ENCODE data around the gene EDC4. TPM values are rescaled to one million over a fixed set of nuclear protein-coding genes. Genes with fewer than 3 reads are reported as not detected.

The EDC4 gene
- total and polyA plus RNA-seq, 2 of the 13 experiments (the other 11 are each of a cell fraction or from before 2014, with no cell fraction given): 51.4 to 59.1 TPM

- peak; percentile 48; the same call in 1 of the 2 replicates for TF ChIP-seq ZNF687 (CRISPR knock-in tag; IDR thresholded peaks at IDR 0.05)
- 0 out of 2 replicates have a peak, but pooled peaks have one; percentile 32 for TF ChIP-seq ZBTB14 (CRISPR knock-in tag; IDR thresholded peaks at IDR 0.05)
- TF ChIP-seq TEAD3 (CRISPR knock-in tag; optimal IDR thresholded peaks at IDR 0.05; ENCODE audit: borderline replicate concordance): peak; percentile 94
- TF ChIP-seq JARID2 (CRISPR knock-in tag; IDR thresholded peaks at IDR 0.05; ENCODE audit: insufficient replicate concordance): peak; percentile 27
- no peak for TF ChIP-seq MIXL1 (CRISPR knock-in tag; IDR thresholded peaks at IDR 0.05)
- TF ChIP-seq, protein P1, sequence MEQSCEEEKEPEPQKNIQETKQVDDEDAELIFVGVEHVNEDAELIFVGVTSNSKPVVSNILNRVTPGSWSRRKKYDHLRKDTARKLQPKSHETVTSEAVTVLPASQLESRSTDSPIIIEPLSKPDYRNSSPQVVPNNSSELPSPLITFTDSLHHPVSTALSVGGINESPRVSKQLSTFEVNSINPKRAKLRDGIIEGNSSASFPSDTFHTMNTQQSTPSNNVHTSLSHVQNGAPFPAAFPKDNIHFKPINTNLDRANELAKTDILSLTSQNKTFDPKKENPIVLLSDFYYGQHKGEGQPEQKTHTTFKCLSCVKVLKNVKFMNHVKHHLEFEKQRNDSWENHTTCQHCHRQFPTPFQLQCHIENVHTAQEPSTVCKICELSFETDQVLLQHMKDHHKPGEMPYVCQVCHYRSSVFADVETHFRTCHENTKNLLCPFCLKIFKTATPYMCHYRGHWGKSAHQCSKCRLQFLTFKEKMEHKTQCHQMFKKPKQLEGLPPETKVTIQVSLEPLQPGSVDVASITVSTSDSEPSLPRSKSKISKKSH (CRISPR knock-in tag; IDR thresholded peaks at IDR 0.05; ENCODE audit: borderline replicate concordance): no peak
- 0 out of 2 replicates have a peak, but pooled peaks have one; percentile 5 for TF ChIP-seq SAP130 (CRISPR knock-in tag; IDR thresholded peaks at IDR 0.05; ENCODE audit: low read depth)
- TF ChIP-seq ZSCAN31 (CRISPR knock-in tag; IDR thresholded peaks at IDR 0.05; ENCODE audit: low read depth): no peak
- TF ChIP-seq, protein P2, sequence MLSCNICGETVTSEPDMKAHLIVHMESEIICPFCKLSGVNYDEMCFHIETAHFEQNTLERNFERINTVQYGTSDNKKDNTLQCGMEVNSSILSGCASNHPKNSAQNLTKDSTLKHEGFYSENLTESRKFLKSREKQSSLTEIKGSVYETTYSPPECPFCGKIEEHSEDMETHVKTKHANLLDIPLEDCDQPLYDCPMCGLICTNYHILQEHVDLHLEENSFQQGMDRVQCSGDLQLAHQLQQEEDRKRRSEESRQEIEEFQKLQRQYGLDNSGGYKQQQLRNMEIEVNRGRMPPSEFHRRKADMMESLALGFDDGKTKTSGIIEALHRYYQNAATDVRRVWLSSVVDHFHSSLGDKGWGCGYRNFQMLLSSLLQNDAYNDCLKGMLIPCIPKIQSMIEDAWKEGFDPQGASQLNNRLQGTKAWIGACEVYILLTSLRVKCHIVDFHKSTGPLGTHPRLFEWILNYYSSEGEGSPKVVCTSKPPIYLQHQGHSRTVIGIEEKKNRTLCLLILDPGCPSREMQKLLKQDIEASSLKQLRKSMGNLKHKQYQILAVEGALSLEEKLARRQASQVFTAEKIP (CRISPR knock-in tag; IDR thresholded peaks at IDR 0.05; ENCODE audit: borderline replicate concordance): no peak
- TF ChIP-seq, protein P3, sequence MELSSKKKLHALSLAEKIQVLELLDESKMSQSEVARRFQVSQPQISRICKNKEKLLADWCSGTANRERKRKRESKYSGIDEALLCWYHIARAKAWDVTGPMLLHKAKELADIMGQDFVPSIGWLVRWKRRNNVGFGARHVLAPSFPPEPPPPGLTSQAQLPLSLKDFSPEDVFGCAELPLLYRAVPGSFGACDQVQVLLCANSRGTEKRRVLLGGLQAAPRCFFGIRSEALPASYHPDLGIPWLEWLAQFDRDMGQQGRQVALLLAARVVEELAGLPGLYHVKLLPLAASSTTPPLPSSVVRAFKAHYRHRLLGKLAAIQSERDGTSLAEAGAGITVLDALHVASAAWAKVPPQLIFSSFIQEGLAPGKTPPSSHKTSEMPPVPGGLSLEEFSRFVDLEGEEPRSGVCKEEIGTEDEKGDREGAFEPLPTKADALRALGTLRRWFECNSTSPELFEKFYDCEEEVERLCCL (CRISPR knock-in tag; IDR thresholded peaks at IDR 0.05; ENCODE audit: borderline replicate concordance): no peak
- TF ChIP-seq, protein P4, sequence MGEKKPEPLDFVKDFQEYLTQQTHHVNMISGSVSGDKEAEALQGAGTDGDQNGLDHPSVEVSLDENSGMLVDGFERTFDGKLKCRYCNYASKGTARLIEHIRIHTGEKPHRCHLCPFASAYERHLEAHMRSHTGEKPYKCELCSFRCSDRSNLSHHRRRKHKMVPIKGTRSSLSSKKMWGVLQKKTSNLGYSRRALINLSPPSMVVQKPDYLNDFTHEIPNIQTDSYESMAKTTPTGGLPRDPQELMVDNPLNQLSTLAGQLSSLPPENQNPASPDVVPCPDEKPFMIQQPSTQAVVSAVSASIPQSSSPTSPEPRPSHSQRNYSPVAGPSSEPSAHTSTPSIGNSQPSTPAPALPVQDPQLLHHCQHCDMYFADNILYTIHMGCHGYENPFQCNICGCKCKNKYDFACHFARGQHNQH (CRISPR knock-in tag; IDR thresholded peaks at IDR 0.05): no peak
- TF ChIP-seq, protein P5, sequence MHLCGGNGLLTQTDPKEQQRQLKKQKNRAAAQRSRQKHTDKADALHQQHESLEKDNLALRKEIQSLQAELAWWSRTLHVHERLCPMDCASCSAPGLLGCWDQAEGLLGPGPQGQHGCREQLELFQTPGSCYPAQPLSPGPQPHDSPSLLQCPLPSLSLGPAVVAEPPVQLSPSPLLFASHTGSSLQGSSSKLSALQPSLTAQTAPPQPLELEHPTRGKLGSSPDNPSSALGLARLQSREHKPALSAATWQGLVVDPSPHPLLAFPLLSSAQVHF (CRISPR knock-in tag; IDR thresholded peaks at IDR 0.05): no peak
- TF ChIP-seq MEIS1 (CRISPR knock-in tag; IDR thresholded peaks at IDR 0.05; ENCODE audit: borderline replicate concordance): no peak
- TF ChIP-seq MLLT10 (CRISPR knock-in tag; IDR thresholded peaks at IDR 0.05): no peak
- no peak for TF ChIP-seq SNRNP70 (IDR thresholded peaks at IDR 0.05; ENCODE audit: low read depth, low read length)
- TF ChIP-seq KMT2A (CRISPR knock-in tag; IDR thresholded peaks at IDR 0.05): no peak
Observed at GRCh38 chr16:67883146-67883871, 10.5 kb downstream of the EDC4 start (continued).
